Endothelial cell of umbilical vein (primary cell): Measurements from ENCODE around the gene WRAP73. TPM values are rescaled to one million over a fixed set of nuclear protein-coding genes. Genes with fewer than 3 reads are reported as not detected.

Experiments
- BruUV-seq: library from RNA; stranded (reverse); fragments of 400-500 nt; replicated peaks from 2 replicates; lab custom pipeline; 2021; lab: Mats Ljungman, UMichigan
- CTCF ChIA-PET: fragments of 300-600, 350-600 bp; sonication (Branson Sonifier 250); formaldehyde crosslinking; loops from one replicate; lab custom pipeline; 2021; ENCODE audit warnings: antibody characterized with exemption, inconsistent platforms; lab: Charles Lee
- POLR2A ChIA-PET: fragments of 300-600, 350-600 bp; sonication (Branson Sonifier 250); formaldehyde crosslinking; loops from one replicate; lab custom pipeline; 2021; ENCODE audit warnings: antibody characterized with exemption, inconsistent platforms; lab: Charles Lee
- DNase-seq: peaks from one replicate; pipeline ENCODE4 v3.0.0-alpha.2; 2011; ENCODE audit warnings: low read depth, low spot score
- FAIRE-seq: peaks from 2 replicates; lab custom pipeline; 2011; peaks lifted over from hg19 to GRCh38; lab: Jason Lieb, UNC
- H2AFZ ChIP-seq: 2 replicates; pipeline ENCODE4 v1.6.0; 2012; ENCODE audit warnings: low read depth, low read length, control low read depth, inconsistent platforms
- H3K27ac ChIP-seq: 2 replicates; pipeline ENCODE4 v1.5.1; 2011; ENCODE audit warnings: low read depth, mild to moderate bottlenecking, control low read depth, low read length, moderate library complexity; ENCODE audit not compliant: insufficient read depth
- H3K27me3 ChIP-seq, 2 experiments: 2 replicates each; pipeline versions ENCODE4 v1.6.0 to v1.6.1; 2011; ENCODE audit warnings: low read length in 2 of 2, mixed read lengths in 1 of 2; ENCODE audit not compliant: control insufficient read depth in 2 of 2, insufficient read depth in 2 of 2
- H3K36me3 ChIP-seq, 2 experiments: 2 replicates in 1 of 2; 3 replicates in 1 of 2; pipeline ENCODE4 v1.5.1; 2011; ENCODE audit warnings: low read length in 2 of 2, mild to moderate bottlenecking in 1 of 2, moderate library complexity in 1 of 2; ENCODE audit not compliant: control insufficient read depth in 2 of 2, insufficient read depth in 2 of 2; ENCODE audit errors: extremely low read depth in 1 of 2
- H3K4me1 ChIP-seq: 3 replicates; pipeline ENCODE4 v1.5.1; 2011; ENCODE audit warnings: mild to moderate bottlenecking, low read length; ENCODE audit not compliant: control insufficient read depth, insufficient read depth; ENCODE audit errors: extremely low read depth
- H3K4me2 ChIP-seq: 2 replicates; pipeline ENCODE4 v1.6.1; 2011; ENCODE audit warnings: low read length, control low read depth, mixed read lengths; ENCODE audit not compliant: insufficient read depth
- H3K4me3 ChIP-seq, 3 experiments: fragments of 200-600 bp in 1 of 3; sonication (generic), shearing (Covaris generic) in 1 of 3; replicated peaks in 1 of 3; 2 replicates each; pipeline ENCODE4 v1.5.1; 2011 to 2016; ENCODE audit warnings: control low read depth in 3 of 3, low read length in 3 of 3, mild to moderate bottlenecking in 2 of 3, inconsistent platforms in 1 of 3, low read depth in 1 of 3, moderate library complexity in 1 of 3; ENCODE audit not compliant: insufficient read depth in 1 of 3
- H3K79me2 ChIP-seq: 2 replicates; pipeline ENCODE4 v1.6.0; 2012; ENCODE audit warnings: low read length, inconsistent platforms; ENCODE audit not compliant: control insufficient read depth, insufficient read depth
- H3K9ac ChIP-seq: replicated peaks from 2 replicates; pipeline ENCODE3; 2011; ENCODE audit warnings: low read length, control low read depth; ENCODE audit not compliant: insufficient read depth; ENCODE audit errors: extremely low read depth
- H3K9me1 ChIP-seq: replicated peaks from 3 replicates; pipeline ENCODE4 v1.6.0; 2011; ENCODE audit warnings: mild to moderate bottlenecking, low read length; ENCODE audit not compliant: control insufficient read depth, insufficient read depth; ENCODE audit errors: extremely low read depth
- H3K9me3 ChIP-seq: replicated peaks from 2 replicates; pipeline ENCODE4 v1.5.1; 2012; ENCODE audit warnings: low read length, inconsistent platforms; ENCODE audit not compliant: control insufficient read depth, insufficient read depth
- H4K20me1 ChIP-seq: replicated peaks from 2 replicates; pipeline ENCODE3; 2011; ENCODE audit warnings: mild to moderate bottlenecking, low read length; ENCODE audit not compliant: control insufficient read depth, insufficient read depth; ENCODE audit errors: extremely low read depth
- CTCF ChIP-seq, 2 donors: IDR thresholded peaks; 1 replicate in 1 of 2; 2 replicates in 1 of 2; pipeline ENCODE4 v1.5.1; 2011; ENCODE audit warnings: low read length in 2 of 2, mild to moderate bottlenecking in 2 of 2, moderate library complexity in 2 of 2, control low read depth in 1 of 2, inconsistent platforms in 1 of 2, low read depth in 1 of 2; ENCODE audit not compliant: insufficient read depth in 1 of 2; ENCODE audit errors: extremely low read depth in 1 of 2
- EZH2 ChIP-seq: IDR thresholded peaks from 2 replicates; pipeline ENCODE4 v1.6.1; 2012; ENCODE audit warnings: borderline replicate concordance, low read depth, mild to moderate bottlenecking, moderate library complexity, low read length, inconsistent platforms; ENCODE audit not compliant: severe bottlenecking
- FOS ChIP-seq: IDR thresholded peaks from 2 replicates; pipeline ENCODE4 v1.6.1; 2011; ENCODE audit warnings: mild to moderate bottlenecking, low read length, moderate library complexity, borderline replicate concordance; ENCODE audit not compliant: insufficient read depth
- GATA2 ChIP-seq: IDR thresholded peaks from 2 replicates; pipeline ENCODE4 v1.7.0; 2011; ENCODE audit warnings: low read depth, mild to moderate bottlenecking, moderate library complexity, mixed read lengths, low read length; ENCODE audit not compliant: insufficient read length, insufficient read depth
- JUN ChIP-seq: IDR thresholded peaks from 2 replicates; pipeline ENCODE4 v1.6.1; 2011; ENCODE audit warnings: borderline replicate concordance, low read depth; ENCODE audit not compliant: insufficient read length, insufficient read depth
- MAX ChIP-seq: IDR thresholded peaks from 2 replicates; pipeline ENCODE4 v1.6.1; 2011; ENCODE audit not compliant: insufficient read depth, insufficient read length
- MYC ChIP-seq: IDR thresholded peaks from one replicate; pipeline ENCODE4 v1.6.1; 2011; ENCODE audit warnings: mild to moderate bottlenecking, low read depth, low read length
- POLR2A ChIP-seq: IDR thresholded peaks from 2 replicates; pipeline ENCODE4 v1.6.1; 2012; ENCODE audit warnings: low read depth, mild to moderate bottlenecking, control low read depth, low read length
- POLR2AphosphoS5 ChIP-seq: IDR thresholded peaks from 2 replicates; pipeline ENCODE4 v1.6.1; 2012; ENCODE audit warnings: low read depth, mild to moderate bottlenecking, control low read depth, low read length, moderate library complexity; ENCODE audit not compliant: insufficient read depth
- dilution Hi-C: fragments of 300-500 bp; cut with MboI; formaldehyde crosslinking; loops from one replicate; pipeline ENCODE4 v1.15.0; 2019; ENCODE audit warnings: low sequenced_read_pairs; ENCODE audit not compliant: extremely low pct_ligation_motif_present
- intact Hi-C: fragments of 100-400 bp; cut with micrococcal nuclease; formaldehyde crosslinking; loops from one replicate; pipeline ENCODE4 v1.10.0; 2022
- polyA plus RNA-seq, 4 experiments: library from polyadenylated mRNA; depleted of rRNA in 3 of 4; stranded (reverse) in 3 of 4; unstranded in 1 of 4; fragments of >200 nt; gene quantifications; 2 replicates each; pipeline versions ENCODE4 v1.2.1 to v1.2.3, GENCODE V29; 2011 to 2012; ENCODE audit warnings: missing spikeins in 1 of 4
- total RNA-seq: library from RNA; stranded (reverse); gene quantifications from 2 replicates; pipeline ENCODE4 v1.2.3, GENCODE V29; 2021

The WRAP73 gene
- total and polyA plus RNA-seq, 2 donors (not counting 3 experiments of a cell fraction or from before 2014, with no cell fraction given): 23.0 to 50.7 TPM

GRCh38 chr1:3685222-3685621, 35.3 kb upstream of the WRAP73 start:
- FAIRE-seq: no peak
- H3K27ac ChIP-seq: no peak overlapping the region
- H3K9me3 ChIP-seq: no peaks in the 10 kb centered on the region
- no peak for TF ChIP-seq POLR2A
- no peak for TF ChIP-seq GATA2
- no peak for TF ChIP-seq EZH2
- TF ChIP-seq CTCF (IDR thresholded peaks at IDR 0.05; ENCODE audit: extremely low read depth in 1 of 2, insufficient read depth in 1 of 2, low read depth in 1 of 2, low read length in 2 of 2): no peak
- no peak for TF ChIP-seq MAX
- no peak for TF ChIP-seq JUN
- TF ChIP-seq MYC: no peak
- no peak for TF ChIP-seq POLR2AphosphoS5
- TF ChIP-seq FOS: no peak
- intact Hi-C loops: no loop called here
- no peak overlapping the region for H3K4me2 ChIP-seq
- DNase-seq: no peak
- dilution Hi-C loops: no loop called here
- H3K79me2 ChIP-seq: no peaks in the 10 kb centered on the region
- no TSS peak for BruUV-seq
- POLR2A ChIA-PET: no interaction called here
- H3K4me3 ChIP-seq: no peak overlapping the region
- no peaks in the 10 kb centered on the region for H3K27me3 ChIP-seq
- no peaks in the 10 kb centered on the region for H3K4me1 ChIP-seq
- H3K36me3 ChIP-seq: no peaks in the 10 kb centered on the region
- H3K9me1 ChIP-seq: no peaks in the 10 kb centered on the region
- CTCF ChIA-PET: interaction anchor here (1.1 to 1.9 kb wide), 3 partner anchors 8 to 39 kb away, joined by 3 to 5 read pairs (median 3); no protein-coding TSS in a partner anchor
- H3K9ac ChIP-seq: no peak overlapping the region
- H4K20me1 ChIP-seq: no peaks in the 10 kb centered on the region
- no peak overlapping the region for H2AFZ ChIP-seq
